GM12878 (cell line): ENCODE results near the gene TIMP3. TPM values are rescaled to one million over a fixed set of nuclear protein-coding genes. Genes with fewer than 3 reads are reported as not detected.

Source experiments
- ATAC-seq: fragments of 200-7000 bp; cut with Tn5 transposase; 3 replicates; pipeline ENCODE4 v1.9.1; 2020; ENCODE audit warnings: mild to moderate bottlenecking, moderate library complexity
- BruUV-seq: library from RNA; stranded (reverse); fragments of 400-500 nt; replicated peaks from 2 replicates; lab custom pipeline; 2021; lab: Mats Ljungman, UMichigan
- CTCF ChIA-PET: fragments of 300-600 bp; sonication (Branson Sonifier 250); formaldehyde crosslinking; extraction: SDS; loops from one replicate; lab custom pipeline; 2021; ENCODE audit warnings: inconsistent platforms; lab: Yijun Ruan, JAX
- POLR2A ChIA-PET: fragments of 350-600 bp; formaldehyde crosslinking; extraction: SDS; loops from one replicate; lab custom pipeline; 2021; ENCODE audit warnings: inconsistent platforms; lab: Charles Lee
- RAD21 ChIA-PET: fragments of 300-600 bp; sonication (Branson Sonifier 250); formaldehyde crosslinking; loops from one replicate; lab custom pipeline; 2023; ENCODE audit warnings: antibody characterized with exemption; ENCODE audit not compliant: unreplicated experiment; lab: Charles Lee
- SMC1A ChIA-PET: fragments of 300-600 bp; sonication (Branson Sonifier 250); formaldehyde crosslinking; loops from one replicate; lab custom pipeline; 2023; ENCODE audit not compliant: unreplicated experiment, uncharacterized antibody; lab: Charles Lee
- DNase-seq: peaks from one replicate; pipeline ENCODE4 v3.0.0-alpha.2; 2011; ENCODE audit warnings: low read depth, low spot score
- FAIRE-seq: peaks from 3 replicates; lab custom pipeline; 2011; peaks lifted over from hg19 to GRCh38; lab: Jason Lieb, UNC
- H2AFZ ChIP-seq: 2 replicates; pipeline ENCODE4 v1.6.0; 2011; ENCODE audit warnings: low read depth, low read length, control low read depth; ENCODE audit not compliant: control insufficient read depth
- H3K27ac ChIP-seq: 2 replicates; pipeline ENCODE4 v1.5.1; 2011; ENCODE audit warnings: control low read depth; ENCODE audit not compliant: control insufficient read depth, insufficient read depth
- H3K27me3 ChIP-seq, 2 experiments: replicated peaks in 1 of 2; 2 replicates each; pipeline versions ENCODE4 v1.6.0 to v1.6.1; 2011; ENCODE audit warnings: low read length in 1 of 2; ENCODE audit not compliant: control insufficient read depth in 2 of 2, insufficient read depth in 2 of 2
- H3K36me3 ChIP-seq, 2 experiments: 2 replicates each; pipeline ENCODE4 v1.5.1; 2011; ENCODE audit warnings: low read length in 1 of 2; ENCODE audit not compliant: control insufficient read depth in 2 of 2, insufficient read depth in 2 of 2
- H3K4me1 ChIP-seq: 2 replicates; pipeline ENCODE4 v1.6.1; 2011; ENCODE audit warnings: mild to moderate bottlenecking, low read length, moderate library complexity, mixed read lengths; ENCODE audit not compliant: control insufficient read depth, insufficient read depth
- H3K4me2 ChIP-seq: 2 replicates; pipeline ENCODE4 v1.6.0; 2011; ENCODE audit warnings: control low read depth; ENCODE audit not compliant: control insufficient read depth, insufficient read depth
- H3K4me3 ChIP-seq: fragments of 200-600 bp; sonication (generic); 2 replicates; pipeline ENCODE4 v1.5.1; 2016
- H3K79me2 ChIP-seq: 2 replicates; pipeline ENCODE4 v1.6.0; 2011; ENCODE audit warnings: low read length; ENCODE audit not compliant: control insufficient read depth, insufficient read depth
- H3K9ac ChIP-seq: 2 replicates; pipeline ENCODE4 v1.8.0; 2011; ENCODE audit warnings: low read length, control low read depth, mixed read lengths; ENCODE audit not compliant: control insufficient read depth, insufficient read depth
- H3K9me3 ChIP-seq: replicated peaks from 3 replicates; pipeline ENCODE4 v1.5.1; 2011; ENCODE audit warnings: mild to moderate bottlenecking, low read length; ENCODE audit not compliant: control insufficient read depth, insufficient read depth
- H4K20me1 ChIP-seq: 2 replicates; pipeline ENCODE4 v1.6.0; 2011; ENCODE audit not compliant: control insufficient read depth, insufficient read depth
- ATF7 ChIP-seq: fragments of 450-650 bp; IDR thresholded peaks from 2 replicates; pipeline ENCODE4 v1.6.1; 2016; ENCODE audit warnings: low read depth, mild to moderate bottlenecking
- CEBPB ChIP-seq, 2 experiments: fragments of 150-350 bp in 1 of 2; IDR thresholded peaks; 2 replicates each; pipeline ENCODE4 v1.6.1; 2012 to 2014; ENCODE audit warnings: low read depth in 2 of 2, low read length in 2 of 2, borderline replicate concordance in 1 of 2, inconsistent platforms in 1 of 2
- CREB1 ChIP-seq: IDR thresholded peaks from 2 replicates; pipeline ENCODE4 v1.6.1; 2012; ENCODE audit warnings: low read depth, mild to moderate bottlenecking, inconsistent platforms
- ESRRA ChIP-seq: IDR thresholded peaks from 2 replicates; pipeline ENCODE4 v1.6.1; 2012; ENCODE audit warnings: mild to moderate bottlenecking, low read length, improper control_type of control experiment
- NR2F1 ChIP-seq: fragments of 450-650 bp; conservative IDR thresholded peaks from 2 replicates; pipeline ENCODE4 v1.6.1; 2017; ENCODE audit warnings: mild to moderate bottlenecking
- PAX8 ChIP-seq: fragments of 450-650 bp; IDR thresholded peaks from 2 replicates; pipeline ENCODE4 v1.6.1; 2017; ENCODE audit warnings: mild to moderate bottlenecking, moderate library complexity
- PML ChIP-seq: IDR thresholded peaks from 2 replicates; pipeline ENCODE4 v1.6.1; 2012; ENCODE audit warnings: low read length, inconsistent platforms
- TARDBP ChIP-seq: IDR thresholded peaks from 2 replicates; pipeline ENCODE4 v1.6.1; 2016; ENCODE audit warnings: borderline replicate concordance
- ZNF24 ChIP-seq: fragments of 450-650 bp; IDR thresholded peaks from 2 replicates; pipeline ENCODE4 v1.6.1; 2017; ENCODE audit warnings: antibody characterized with exemption, mild to moderate bottlenecking
- ZNF274 ChIP-seq: IDR thresholded peaks from one replicate; pipeline ENCODE4 v1.8.0; 2011; ENCODE audit not compliant: insufficient read length, insufficient read depth
- WGBS: methylation state at CpG from one replicate; pipeline ENCODE4 v1.1.6; 2016; ENCODE audit warnings: low lambda C conversion rate; ENCODE audit not compliant: insufficient replicate concordance, insufficient coverage; ENCODE audit errors: missing lambda C conversion rate; 5-methylcytosine and 5-hydroxymethylcytosine counted together
- in situ Hi-C: fragments of 300-500 bp; cut with MboI; formaldehyde crosslinking; loops from 9 replicates; pipeline ENCODE4 v1.14.3; 2018; ENCODE audit warnings: mixed read lengths
- intact Hi-C: fragments of 100-400 bp; cut with micrococcal nuclease; formaldehyde crosslinking; loops from one replicate; pipeline ENCODE4 v1.14.2; 2022; ENCODE audit not compliant: unreplicated experiment
- polyA plus RNA-seq, 11 experiments: library from polyadenylated mRNA; depleted of rRNA in 4 of 11; unstranded in 6 of 11; stranded (reverse) in 5 of 11; fragments of >200 nt; fragmentation: Nextera tagmentation in 4 of 11; fragmentation: Illumina TruSeq in 1 of 11; extraction: Ambion mirVana in 4 of 11; extraction: Trizol in 1 of 11; gene quantifications; 1 replicate in 1 of 11; 2 replicates in 10 of 11; pipeline versions ENCODE4 v1.2.1 to v1.2.3, GENCODE V29; 2011 to 2016; ENCODE audit warnings: inconsistent platforms in 2 of 11, missing spikeins in 2 of 11, low read depth in 1 of 11
- total RNA-seq, 4 experiments: library from RNA; depleted of rRNA in 3 of 4; stranded (reverse); fragments of >200 nt in 3 of 4; fragmentation: Illumina TruSeq in 1 of 4; extraction: Trizol in 1 of 4; gene quantifications; 2 replicates each; pipeline versions ENCODE4 v1.2.1 to v1.2.3, GENCODE V29; 2013 to 2021
- TF ChIP-seq, protein P1 (sequence below): IDR thresholded peaks from 2 replicates; pipeline ENCODE4 v1.6.1; 2012; ENCODE audit warnings: improper control_type of control experiment, low read depth, low read length; ENCODE audit not compliant: insufficient replicate concordance

Gene TIMP3
- total and polyA plus RNA-seq, 10 of the 15 experiments (the other 5 are each of a cell fraction or from before 2014, with no cell fraction given): 0.01 to 0.74 (median 0.27) TPM; not detected in 5

DNA sequence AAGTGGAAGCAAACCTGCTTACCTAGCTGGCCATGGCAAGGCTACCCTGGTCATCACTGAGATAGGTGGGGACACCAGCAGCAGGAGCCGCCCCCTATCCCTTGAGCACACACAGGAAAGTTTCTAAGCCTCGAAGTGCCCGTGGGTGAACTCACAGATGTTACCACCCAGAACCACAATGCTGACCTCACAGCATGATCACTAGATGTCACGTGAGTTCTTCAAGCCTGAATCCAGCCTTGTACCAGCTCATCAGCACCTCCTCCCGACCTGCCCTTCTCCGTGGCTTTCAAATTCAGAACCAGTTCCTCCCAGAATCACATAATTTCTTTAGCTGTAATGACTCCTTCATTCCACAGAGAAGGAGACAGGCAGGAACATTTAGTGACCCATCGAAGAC, 24.7 kb upstream of the TIMP3 start:
- WGBS: 7% methylated on average over 7 of the region's 7 CpGs
- RAD21 ChIA-PET: no interaction called here
- in situ Hi-C loops: no loop called here
- no peak overlapping the region for H2AFZ ChIP-seq
- no peak overlapping the region for H3K4me2 ChIP-seq
- no peaks in the 10 kb centered on the region for H3K27me3 ChIP-seq
- H3K4me1 ChIP-seq: no peaks in the 10 kb centered on the region
- intact Hi-C loops: no loop called here
- POLR2A ChIA-PET: no interaction called here
- ATAC-seq (no peak), DNase-seq (no peak), FAIRE-seq (no peak)
- H3K36me3 ChIP-seq: no peaks in the 10 kb centered on the region
- no peaks in the 10 kb centered on the region for H3K79me2 ChIP-seq
- CTCF ChIA-PET: interaction anchor here (1.2 kb wide), 1 partner anchor 20 kb away, joined by 3 read pairs; no protein-coding TSS in a partner anchor
- H3K27ac ChIP-seq: no peak overlapping the region
- no peak overlapping the region for H3K4me3 ChIP-seq
- no peaks in the 10 kb centered on the region for H4K20me1 ChIP-seq
- no peak overlapping the region for H3K9ac ChIP-seq
- no TSS peak for BruUV-seq
- no peaks in the 10 kb centered on the region for H3K9me3 ChIP-seq
- no peak for TF ChIP-seq CREB1
- no peak for TF ChIP-seq NR2F1
- no peak for TF ChIP-seq ATF7
- SMC1A ChIA-PET: no interaction called here

DNA sequence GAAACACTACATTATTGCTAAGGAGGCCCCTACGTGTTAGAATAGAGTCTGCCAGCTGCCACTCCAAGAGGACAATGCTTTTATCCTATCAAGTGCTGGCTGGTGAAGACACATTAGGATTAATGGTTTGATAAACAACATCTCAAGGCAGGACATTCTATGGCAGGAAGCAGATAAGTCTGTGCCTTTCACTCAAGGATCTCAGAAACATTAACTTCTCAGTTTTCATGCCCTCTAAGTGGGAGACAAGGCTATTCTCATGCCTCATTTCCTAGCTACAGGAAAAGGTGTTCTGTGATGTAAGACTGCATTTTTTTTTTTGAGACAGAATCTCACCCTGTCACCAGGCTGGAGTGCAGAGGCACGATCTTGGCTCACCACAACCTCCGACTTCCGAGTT, 23.5 kb upstream of the TIMP3 start:
- Histone ChIP-seq H3K36me3 (no peaks in the 10 kb centered on the region), H3K4me3 (no peak overlapping the region), H3K27ac (no peak overlapping the region), H4K20me1 (no peaks in the 10 kb centered on the region), H3K4me1 (no peaks in the 10 kb centered on the region), H3K27me3 (no peaks in the 10 kb centered on the region), H3K9me3 (no peaks in the 10 kb centered on the region), H3K4me2 (no peak overlapping the region), H2AFZ (no peak overlapping the region), H3K79me2 (no peaks in the 10 kb centered on the region), H3K9ac (no peak overlapping the region)
- DNase-seq (no peak), FAIRE-seq (no peak), ATAC-seq (no peak)
- ChIA-PET CTCF (interaction anchor here (1.2 kb wide), 1 partner anchor 19 kb away, joined by 3 read pairs; no protein-coding TSS in a partner anchor), RAD21 (no interaction called here), POLR2A (no interaction called here), SMC1A (no interaction called here)
- WGBS: 38% methylated on average over 4 of the region's 4 CpGs
- no TSS peak for BruUV-seq
- in situ Hi-C loops (no loop called here), intact Hi-C loops (no loop called here)
- no peak for TF ChIP-seq ZNF274
- TF ChIP-seq, protein P1, sequence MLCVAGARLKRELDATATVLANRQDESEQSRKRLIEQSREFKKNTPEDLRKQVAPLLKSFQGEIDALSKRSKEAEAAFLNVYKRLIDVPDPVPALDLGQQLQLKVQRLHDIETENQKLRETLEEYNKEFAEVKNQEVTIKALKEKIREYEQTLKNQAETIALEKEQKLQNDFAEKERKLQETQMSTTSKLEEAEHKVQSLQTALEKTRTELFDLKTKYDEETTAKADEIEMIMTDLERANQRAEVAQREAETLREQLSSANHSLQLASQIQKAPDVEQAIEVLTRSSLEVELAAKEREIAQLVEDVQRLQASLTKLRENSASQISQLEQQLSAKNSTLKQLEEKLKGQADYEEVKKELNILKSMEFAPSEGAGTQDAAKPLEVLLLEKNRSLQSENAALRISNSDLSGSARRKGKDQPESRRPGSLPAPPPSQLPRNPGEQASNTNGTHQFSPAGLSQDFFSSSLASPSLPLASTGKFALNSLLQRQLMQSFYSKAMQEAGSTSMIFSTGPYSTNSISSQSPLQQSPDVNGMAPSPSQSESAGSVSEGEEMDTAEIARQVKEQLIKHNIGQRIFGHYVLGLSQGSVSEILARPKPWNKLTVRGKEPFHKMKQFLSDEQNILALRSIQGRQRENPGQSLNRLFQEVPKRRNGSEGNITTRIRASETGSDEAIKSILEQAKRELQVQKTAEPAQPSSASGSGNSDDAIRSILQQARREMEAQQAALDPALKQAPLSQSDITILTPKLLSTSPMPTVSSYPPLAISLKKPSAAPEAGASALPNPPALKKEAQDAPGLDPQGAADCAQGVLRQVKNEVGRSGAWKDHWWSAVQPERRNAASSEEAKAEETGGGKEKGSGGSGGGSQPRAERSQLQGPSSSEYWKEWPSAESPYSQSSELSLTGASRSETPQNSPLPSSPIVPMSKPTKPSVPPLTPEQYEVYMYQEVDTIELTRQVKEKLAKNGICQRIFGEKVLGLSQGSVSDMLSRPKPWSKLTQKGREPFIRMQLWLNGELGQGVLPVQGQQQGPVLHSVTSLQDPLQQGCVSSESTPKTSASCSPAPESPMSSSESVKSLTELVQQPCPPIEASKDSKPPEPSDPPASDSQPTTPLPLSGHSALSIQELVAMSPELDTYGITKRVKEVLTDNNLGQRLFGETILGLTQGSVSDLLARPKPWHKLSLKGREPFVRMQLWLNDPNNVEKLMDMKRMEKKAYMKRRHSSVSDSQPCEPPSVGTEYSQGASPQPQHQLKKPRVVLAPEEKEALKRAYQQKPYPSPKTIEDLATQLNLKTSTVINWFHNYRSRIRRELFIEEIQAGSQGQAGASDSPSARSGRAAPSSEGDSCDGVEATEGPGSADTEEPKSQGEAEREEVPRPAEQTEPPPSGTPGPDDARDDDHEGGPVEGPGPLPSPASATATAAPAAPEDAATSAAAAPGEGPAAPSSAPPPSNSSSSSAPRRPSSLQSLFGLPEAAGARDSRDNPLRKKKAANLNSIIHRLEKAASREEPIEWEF: no peak
- no peak for TF ChIP-seq TARDBP
- TF ChIP-seq NR2F1: no peak
- no peak for TF ChIP-seq ZNF24
- TF ChIP-seq PML: no peak
- TF ChIP-seq PAX8: no peak
- TF ChIP-seq CEBPB (IDR thresholded peaks at IDR 0.05; ENCODE audit: borderline replicate concordance in 1 of 2, low read depth in 2 of 2, low read length in 2 of 2): no peak
- no peak for TF ChIP-seq ATF7
- no peak for TF ChIP-seq ESRRA
